Measurements from ENCODE around the gene FAT1. TPM values are rescaled to one million over a fixed set of nuclear protein-coding genes. Genes with fewer than 3 reads are reported as not detected.

Gene FAT1
- total and polyA plus RNA-seq, 8 donors = 8.2 to 272 (median 60.4) TPM

GRCh38 chr4:186604124-186604807 is 119.4 kb downstream of the FAT1 start:
- intact Hi-C loops (cut with DNase I; ENCODE audit: low total_unique reads) = no loop called here
- no peaks in the 10 kb centered on the region for H3K9me3 ChIP-seq
- H3K27ac ChIP-seq = no peak overlapping the region
- no peaks in the 10 kb centered on the region for H3K4me1 ChIP-seq
- 60 to 70% (median 64%) methylated on average over 7 of the region's 7 CpGs for WGBS, 5 donors
- TF ChIP-seq EP300 (IDR thresholded peaks at IDR 0.05) (no peak), CTCF (IDR thresholded peaks at IDR 0.05) (no peak), POLR2A (IDR thresholded peaks at IDR 0.05) (no peak), POLR2AphosphoS5 (IDR thresholded peaks at IDR 0.05) (no peak)
- H3K27me3 ChIP-seq = no peaks in the 10 kb centered on the region
- DNase-seq = no peak
- H3K4me3 ChIP-seq = no peak overlapping the region
- H3K36me3 ChIP-seq = peaks cover 34 to 99% (median 95%) of the 10 kb centered on the region in 4 donors

- Histone ChIP-seq H3K4me3 (no peak overlapping the region), H3K4me1 (no peaks in the 10 kb centered on the region), H3K27me3 (no peaks in the 10 kb centered on the region), H3K36me3 (peaks cover 28 to 99% (median 95%) of the 10 kb centered on the region in 4 donors), H3K27ac (no peak overlapping the region), H3K9me3 (no peaks in the 10 kb centered on the region)
- intact Hi-C loops (cut with DNase I; ENCODE audit: low total_unique reads) = no loop called here
- WGBS, 5 donors = 89 to 97% (median 96%) methylated on average over 9 of the region's 9 CpGs
- TF ChIP-seq POLR2AphosphoS5 (IDR thresholded peaks at IDR 0.05) (no peak), POLR2A (IDR thresholded peaks at IDR 0.05) (no peak), CTCF (IDR thresholded peaks at IDR 0.05) (no peak), EP300 (IDR thresholded peaks at IDR 0.05) (no peak)
- no peak for DNase-seq
Measured at GRCh38 chr4:186602978-186603377, 120.7 kb downstream of the FAT1 start.

GRCh38 chr4:186599483-186599882 is 124.2 kb downstream of the FAT1 start:
- H3K4me1 ChIP-seq = no peaks in the 10 kb centered on the region
- peaks cover 24 to 99% (median 97%) of the 10 kb centered on the region in 4 donors for H3K36me3 ChIP-seq
- no peak overlapping the region for H3K27ac ChIP-seq
- DNase-seq = no peak
- no peaks in the 10 kb centered on the region for H3K27me3 ChIP-seq
- intact Hi-C loops (cut with DNase I; ENCODE audit: low total_unique reads) = no loop called here
- WGBS, 5 donors = 90 to 95% (median 93%) methylated on average over 10 of the region's 10 CpGs
- H3K4me3 ChIP-seq = no peak overlapping the region
- TF ChIP-seq EP300 (IDR thresholded peaks at IDR 0.05) (no peak), POLR2A (IDR thresholded peaks at IDR 0.05) (no peak), POLR2AphosphoS5 (IDR thresholded peaks at IDR 0.05) (no peak), CTCF (IDR thresholded peaks at IDR 0.05) (no peak)
- no peaks in the 10 kb centered on the region for H3K9me3 ChIP-seq

- no peaks in the 10 kb centered on the region for H3K27me3 ChIP-seq
- no peaks in the 10 kb centered on the region for H3K9me3 ChIP-seq
- peaks cover 23 to 99% (median 96%) of the 10 kb centered on the region in 4 donors for H3K36me3 ChIP-seq
- TF ChIP-seq EP300 (IDR thresholded peaks at IDR 0.05) (no peak), POLR2AphosphoS5 (IDR thresholded peaks at IDR 0.05) (no peak), CTCF (IDR thresholded peaks at IDR 0.05) (no peak), POLR2A (IDR thresholded peaks at IDR 0.05) (no peak)
- 88 to 98% (median 96%) methylated on average over 7 of the region's 7 CpGs for WGBS, 5 donors
- no peak overlapping the region for H3K27ac ChIP-seq
- H3K4me3 ChIP-seq = no peak overlapping the region
- H3K4me1 ChIP-seq = no peaks in the 10 kb centered on the region
- intact Hi-C loops (cut with DNase I; ENCODE audit: low total_unique reads) = no loop called here
- no peak for DNase-seq
Measured at GRCh38 chr4:186598686-186599085, 125.0 kb downstream of the FAT1 start.
